PC-3 (cell line): ENCODE results near the gene KLHDC8A. TPM values are rescaled to one million over a fixed set of nuclear protein-coding genes. Genes with fewer than 3 reads are reported as not detected.

Source experiments
- ATAC-seq: fragments of 200-7000 bp; cut with Tn5 transposase; 2 replicates; pipeline ENCODE4 v1.9.1; 2020; ENCODE audit warnings: mild to moderate bottlenecking, moderate library complexity
- BruUV-seq: library from RNA; stranded (reverse); fragments of 400-500 nt; replicated peaks from 2 replicates; lab custom pipeline; 2021; lab: Mats Ljungman, UMichigan
- CTCF ChIA-PET: fragments of 300-600 bp; sonication (Branson Sonifier 250); formaldehyde crosslinking; loops from one replicate; lab custom pipeline; 2022; ENCODE audit warnings: antibody characterized with exemption; lab: Charles Lee
- POLR2A ChIA-PET: fragments of 300-600 bp; sonication (Branson Sonifier 250); formaldehyde crosslinking; loops from one replicate; lab custom pipeline; 2022; ENCODE audit warnings: antibody characterized with exemption; ENCODE audit not compliant: unreplicated experiment; lab: Charles Lee
- DNase-seq: peaks from one replicate; pipeline ENCODE4 v3.0.0-alpha.2; 2015
- H2AFZ ChIP-seq: fragments of 300-600 bp; sonication (generic); 2 replicates; pipeline ENCODE4 v1.6.0; 2016; ENCODE audit warnings: antibody characterized with exemption, low read length
- H3F3A ChIP-seq: fragments of 300-600 bp; sonication (generic); one replicate; pipeline ENCODE4 v1.6.0; 2017; ENCODE audit warnings: antibody characterized with exemption, low read length, control low read depth, mild to moderate bottlenecking; ENCODE audit not compliant: unreplicated experiment
- H3K27ac ChIP-seq: fragments of 300-600 bp; sonication (generic); 2 replicates; pipeline ENCODE4 v1.5.1; 2016; ENCODE audit warnings: mild to moderate bottlenecking, low read length
- H3K27me3 ChIP-seq: fragments of 300-600 bp; sonication (generic); 2 replicates; pipeline ENCODE4 v1.6.1; 2016; ENCODE audit warnings: low read length, mixed read lengths
- H3K36me3 ChIP-seq: fragments of 300-600 bp; sonication (generic); 2 replicates; pipeline ENCODE4 v1.6.1; 2016; ENCODE audit warnings: low read depth, mixed run types, low read length, mixed read lengths
- H3K4me1 ChIP-seq: fragments of 300-600 bp; sonication (generic); 2 replicates; pipeline ENCODE4 v1.5.1; 2016; ENCODE audit warnings: low read length; ENCODE audit not compliant: insufficient read depth
- H3K4me2 ChIP-seq: fragments of 300-600 bp; sonication (generic); 2 replicates; pipeline ENCODE4 v1.6.0; 2016; ENCODE audit warnings: low read length
- H3K4me3 ChIP-seq: fragments of 300-600 bp; sonication (generic); 2 replicates; pipeline ENCODE4 v1.5.1; 2016; ENCODE audit warnings: mild to moderate bottlenecking, low read length, mixed read lengths
- H3K79me2 ChIP-seq: fragments of 300-600 bp; sonication (generic); 2 replicates; pipeline ENCODE4 v1.6.1; 2017; ENCODE audit warnings: low read length, mixed read lengths
- H3K9ac ChIP-seq: fragments of 300-600 bp; sonication (generic); 2 replicates; pipeline ENCODE4 v1.6.0; 2016; ENCODE audit warnings: mild to moderate bottlenecking, low read length
- H3K9me2 ChIP-seq: fragments of 300-600 bp; sonication (generic); replicated peaks from 2 replicates; pipeline ENCODE4 v1.6.1; 2016; ENCODE audit warnings: mixed run types, low read length, mixed read lengths
- H3K9me3 ChIP-seq: fragments of 300-600 bp; sonication (generic); 2 replicates; pipeline ENCODE4 v1.6.1; 2016; ENCODE audit warnings: low read length, mixed read lengths
- H4K20me1 ChIP-seq: fragments of 300-600 bp; sonication (generic); 2 replicates; pipeline ENCODE4 v1.6.1; 2016; ENCODE audit warnings: low read length, mixed read lengths
- CTCF ChIP-seq: fragments of 300-600 bp; sonication (generic); conservative IDR thresholded peaks from 2 replicates; pipeline ENCODE4 v1.5.1; 2017; ENCODE audit warnings: antibody characterized with exemption, low read depth, mild to moderate bottlenecking, low read length
- EZH2 ChIP-seq: fragments of 300-600 bp; sonication (generic); IDR thresholded peaks from one replicate; pipeline ENCODE4 v1.6.1; 2017; ENCODE audit warnings: antibody characterized with exemption, mild to moderate bottlenecking, low read length; ENCODE audit not compliant: unreplicated experiment
- EZH2phosphoT487 ChIP-seq: fragments of 300-600 bp; sonication (generic); IDR thresholded peaks from 2 replicates; pipeline ENCODE4 v1.6.1; 2018; ENCODE audit warnings: mild to moderate bottlenecking, antibody characterized with exemption, low read length, borderline replicate concordance
- intact Hi-C: fragments of 100-400 bp; cut with micrococcal nuclease; formaldehyde crosslinking; loops from 2 replicates; pipeline ENCODE4 v1.9.0; 2023
- total RNA-seq: library from RNA; depleted of rRNA; stranded (reverse); fragments of >200 nt; gene quantifications from 2 replicates; pipeline ENCODE4 v1.2.3, GENCODE V29; 2014

The KLHDC8A gene
- total RNA-seq, 1 experiment from 2014 or later: not detected

GRCh38 chr1:205321959-205322283, 34.8 kb downstream of the KLHDC8A start:
- Histone ChIP-seq H3K79me2 (peaks cover 37% of the 10 kb centered on the region), H3K4me3 (peak overlapping the region; percentile 82; the same call in 1 of the 2 replicates), H3K27me3 (no peaks in the 10 kb centered on the region), H3K27ac (no peak overlapping the region), H2AFZ (peak overlapping the region; percentile 92), H3K9me3 (no peaks in the 10 kb centered on the region), H3K9ac (no peak overlapping the region), H3K9me2 (no peaks in the 10 kb centered on the region), H3F3A (no peaks in the 10 kb centered on the region), H3K4me2 (peak overlapping the region; percentile 93), H4K20me1 (no peaks in the 10 kb centered on the region), H3K4me1 (peaks cover 40% of the 10 kb centered on the region), H3K36me3 (no peaks in the 10 kb centered on the region)
- ATAC-seq: no peak
- POLR2A ChIA-PET: no interaction called here
- DNase-seq: no peak
- TF ChIP-seq EZH2phosphoT487: no peak
- TF ChIP-seq EZH2: no peak
- no peak for TF ChIP-seq CTCF
- CTCF ChIA-PET: interaction anchor here (0.7 to 2.1 kb wide), 2 partner anchors 37 to 48 kb away, joined by 6 to 18 read pairs; no protein-coding TSS in a partner anchor
- intact Hi-C loops: loop anchor here (1.0 kb wide), 1 partner anchor 49 kb away; no protein-coding TSS in a partner anchor
- no TSS peak for BruUV-seq

DNA sequence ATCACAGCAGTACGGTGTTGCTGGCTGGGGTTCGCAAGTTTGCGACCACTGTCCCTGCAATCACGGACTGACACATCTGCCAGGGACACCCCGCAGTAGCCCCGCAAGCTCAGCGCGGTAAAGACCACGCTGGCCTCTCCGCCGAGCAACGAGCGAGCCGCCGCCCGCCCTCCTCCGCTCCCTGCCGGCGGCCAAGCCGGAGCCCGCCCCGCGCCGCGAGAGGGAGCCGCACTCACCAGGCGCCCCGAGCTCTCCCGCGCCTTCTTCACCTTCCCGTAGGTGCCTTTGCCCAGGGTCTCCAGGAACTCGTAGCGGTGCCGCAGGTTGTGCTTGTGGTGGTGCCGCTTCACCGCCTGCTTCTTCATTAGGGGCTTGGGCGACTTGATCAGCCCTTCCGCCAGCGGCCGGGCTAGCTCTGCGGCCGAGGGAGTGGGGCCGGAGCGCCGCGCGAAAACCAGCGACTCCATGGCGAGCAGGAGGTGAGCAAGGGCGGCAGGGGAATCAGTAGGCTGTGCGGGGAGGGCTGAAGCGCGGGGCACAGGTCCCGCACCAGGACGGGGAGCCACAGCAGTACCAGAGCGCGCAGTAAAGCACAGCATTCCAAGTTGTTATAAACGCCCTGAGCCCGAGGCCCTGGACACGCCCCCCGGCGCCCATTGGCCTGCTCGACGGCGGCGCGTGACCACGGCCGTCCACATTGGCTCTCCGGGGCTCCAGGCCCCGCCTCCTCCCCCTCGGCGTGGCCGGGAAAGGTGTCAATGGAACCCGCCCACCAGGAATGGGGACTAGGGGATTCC, 35.4 kb downstream of the KLHDC8A start, which contains the start of gene NUAK2:
Gene NUAK2, minus strand, starts transcription at position 584 of the 797 bp plus-strand sequence. Its CDS starts 117 bp downstream, at position 467.
- peak within 1 kb of the TSS; percentile 82 for H3K4me3 ChIP-seq
- peak within 1 kb of the TSS; percentile 93 for H3K4me2 ChIP-seq
- DNase-seq (peak; percentile 94), ATAC-seq (peak; percentile 86)
- peak within 1 kb of the TSS; percentile 62 for H3K9ac ChIP-seq
- H4K20me1 ChIP-seq: no peaks in the 10 kb centered on the region
- peaks cover 42% of the 10 kb centered on the region for H3K79me2 ChIP-seq
- ChIA-PET POLR2A (interaction anchor here (0.6 kb wide), 1 partner anchor 37 kb away, joined by 3 read pairs; no protein-coding TSS in a partner anchor), CTCF (interaction anchor here (0.6 to 2.1 kb wide), 6 partner anchors 37 to 110 kb away, joined by 3 to 18 read pairs (median 5); no protein-coding TSS in a partner anchor)
- no peaks in the 10 kb centered on the region for H3K27me3 ChIP-seq
- no peak within 1 kb of the TSS for H3K27ac ChIP-seq
- no peak for TF ChIP-seq EZH2phosphoT487
- peak; percentile 53 for TF ChIP-seq CTCF
- no peak for TF ChIP-seq EZH2
- H3F3A ChIP-seq: no peaks in the 10 kb centered on the region
- H3K9me3 ChIP-seq: no peaks in the 10 kb centered on the region
- H3K9me2 ChIP-seq: no peaks in the 10 kb centered on the region
- peaks cover 42% of the 10 kb centered on the region for H3K4me1 ChIP-seq
- no TSS peak for BruUV-seq
- peak within 1 kb of the TSS; percentile 92 for H2AFZ ChIP-seq
- H3K36me3 ChIP-seq: no peaks in the 10 kb centered on the region
- intact Hi-C loops: loop anchor here (1.0 kb wide), 1 partner anchor 48 kb away; no protein-coding TSS in a partner anchor
